HepG2 (cell line): ENCODE data around the gene SIRT5. TPM values are rescaled to one million over a fixed set of nuclear protein-coding genes. Genes with fewer than 3 reads are reported as not detected.

Experiments used
- ATAC-seq: fragments of 200-7000 bp; cut with Tn5 transposase; 3 replicates; pipeline ENCODE4 v1.9.1; 2020; ENCODE audit warnings: mild to moderate bottlenecking, moderate library complexity
- BruUV-seq: library from RNA; stranded (reverse); fragments of 400-500 nt; replicated peaks from 2 replicates; lab custom pipeline; 2021; lab: Mats Ljungman, UMichigan
- CTCF ChIA-PET: fragments of 300-600 bp; formaldehyde crosslinking; extraction: SDS; loops from one replicate; lab custom pipeline; 2021; ENCODE audit warnings: low total read pairs, inconsistent platforms, low intra/inter-chr PET ratio; lab: Yijun Ruan, JAX
- POLR2A ChIA-PET: fragments of 350-600 bp; sonication (Branson Sonifier 250); formaldehyde crosslinking; loops from one replicate; lab custom pipeline; 2020; ENCODE audit warnings: antibody characterized with exemption, inconsistent platforms; lab: Yijun Ruan, JAX
- DNase-seq: peaks from one replicate; pipeline ENCODE4 v3.0.0-alpha.2; 2015; ENCODE audit warnings: low spot score
- FAIRE-seq: peaks from 3 replicates; lab custom pipeline; 2011; peaks lifted over from hg19 to GRCh38; lab: Jason Lieb, UNC
- H2AFZ ChIP-seq: one replicate; pipeline ENCODE4 v1.6.1; 2011; ENCODE audit warnings: low read length, inconsistent platforms
- H3K27ac ChIP-seq: fragments of 300-600 bp; 3 replicates; pipeline ENCODE4 v1.8.0; 2011; ENCODE audit warnings: mixed run types, mild to moderate bottlenecking, mixed read lengths, low read length, inconsistent platforms; ENCODE audit not compliant: insufficient read depth; ENCODE audit errors: extremely low read length
- H3K27me3 ChIP-seq, 2 experiments: fragments of 200-600 bp in 1 of 2; 2 replicates in 1 of 2; 3 replicates in 1 of 2; pipeline versions ENCODE4 v1.6.0 to v1.8.0; 2011; ENCODE audit warnings: low read length in 2 of 2, mild to moderate bottlenecking in 2 of 2, moderate library complexity in 2 of 2, inconsistent platforms in 1 of 2; ENCODE audit not compliant: insufficient read depth in 2 of 2, control insufficient read depth in 1 of 2
- H3K36me3 ChIP-seq, 2 experiments: fragments of 200-600 bp in 1 of 2; replicated peaks in 1 of 2; 2 replicates in 1 of 2; 3 replicates in 1 of 2; pipeline versions ENCODE4 v1.5.1 to v1.8.0; 2011; ENCODE audit warnings: low read length in 2 of 2, inconsistent platforms in 1 of 2; ENCODE audit not compliant: insufficient read depth in 2 of 2, control insufficient read depth in 1 of 2
- H3K4me1 ChIP-seq: 2 replicates; pipeline ENCODE4 v1.5.1; 2012; ENCODE audit warnings: low read length, inconsistent platforms; ENCODE audit not compliant: insufficient read depth
- H3K4me2 ChIP-seq: 2 replicates; pipeline ENCODE4 v1.6.0; 2011; ENCODE audit warnings: low read depth, low read length, inconsistent platforms
- H3K4me3 ChIP-seq, 3 experiments: fragments of 200-600 bp in 1 of 3; sonication (generic), shearing (Covaris generic) in 1 of 3; replicated peaks in 1 of 3; 2 replicates each; pipeline ENCODE4 v1.5.1; 2011 to 2016; ENCODE audit warnings: low read length in 3 of 3, inconsistent platforms in 2 of 3, low read depth in 2 of 3, mild to moderate bottlenecking in 2 of 3, control low read depth in 1 of 3, mixed read lengths in 1 of 3; ENCODE audit not compliant: insufficient read depth in 1 of 3
- H3K79me2 ChIP-seq: one replicate; pipeline ENCODE4 v1.6.1; 2011; ENCODE audit warnings: low read length, inconsistent platforms; ENCODE audit not compliant: insufficient read depth
- H3K9ac ChIP-seq: 2 replicates; pipeline ENCODE4 v1.6.0; 2011; ENCODE audit warnings: mild to moderate bottlenecking, low read depth, low read length, inconsistent platforms; ENCODE audit not compliant: insufficient read depth
- H3K9me3 ChIP-seq: 2 replicates; pipeline ENCODE4 v1.5.1; 2012; ENCODE audit warnings: mild to moderate bottlenecking, low read length
- H4K20me1 ChIP-seq: 2 replicates; pipeline ENCODE4 v1.6.0; 2011; ENCODE audit warnings: inconsistent platforms, mild to moderate bottlenecking, low read length, moderate library complexity; ENCODE audit not compliant: insufficient read depth
- BRD4 ChIP-seq: sonication (generic); formaldehyde crosslinking; IDR thresholded peaks from 2 replicates; pipeline ENCODE4 v1.4.0; 2020; ENCODE audit warnings: missing genetic modification reagents
- CEBPB ChIP-seq: IDR thresholded peaks from 2 replicates; pipeline ENCODE4 v1.6.1; 2011; ENCODE audit warnings: low read depth, low read length, improper control_type of control experiment, borderline replicate concordance
- CREM ChIP-seq, 2 experiments: sonication (generic) in 1 of 2; formaldehyde crosslinking in 1 of 2; IDR thresholded peaks; 2 replicates each; pipeline versions ENCODE4 v1.4.0 to v1.6.1; 2016 to 2020; ENCODE audit warnings: antibody characterized with exemption in 1 of 2, mild to moderate bottlenecking in 1 of 2, missing genetic modification reagents in 1 of 2
- GATAD1 ChIP-seq: IDR thresholded peaks from 2 replicates; pipeline ENCODE4 v1.6.1; 2016; ENCODE audit warnings: missing genetic modification reagents, missing compliant biosample characterization
- NCOA5 ChIP-seq: sonication (generic); formaldehyde crosslinking; IDR thresholded peaks from 2 replicates; pipeline ENCODE4 v1.4.0; 2020; ENCODE audit warnings: missing genetic modification reagents
- RAD21 ChIP-seq: fragments of 450-650 bp; formaldehyde crosslinking; IDR thresholded peaks from 2 replicates; pipeline ENCODE4 v1.5.0; 2020; ENCODE audit warnings: mild to moderate bottlenecking
- SIX1 ChIP-seq: sonication (generic); formaldehyde crosslinking; IDR thresholded peaks from 2 replicates; pipeline ENCODE4 v1.4.0; 2020; ENCODE audit warnings: missing genetic modification reagents, borderline replicate concordance
- ZNF777 ChIP-seq: sonication (generic); formaldehyde crosslinking; IDR thresholded peaks from 2 replicates; pipeline ENCODE4 v1.4.0; 2020; ENCODE audit warnings: missing genetic modification reagents
- ZNF800 ChIP-seq: sonication (generic); formaldehyde crosslinking; IDR thresholded peaks from 2 replicates; pipeline ENCODE4 v1.4.0; 2020; ENCODE audit warnings: missing genetic modification reagents
- ZSCAN12 ChIP-seq: sonication (generic); formaldehyde crosslinking; IDR thresholded peaks from 2 replicates; pipeline ENCODE4 v1.9.0; 2021; ENCODE audit warnings: mild to moderate bottlenecking, missing genetic modification reagents
- WGBS: methylation state at CpG from one replicate; pipeline ENCODE4 v1.1.6; 2017; ENCODE audit warnings: low lambda C conversion rate; 5-methylcytosine and 5-hydroxymethylcytosine counted together
- in situ Hi-C: cut with HindIII; loops from 2 replicates; pipeline ENCODE4 v1.10.0; 2017; ENCODE audit warnings: low pct_unique_long_range_greater_than_20kb; ENCODE audit not compliant: extremely low pct_ligation_motif_present
- intact Hi-C: fragments of 100-400 bp; cut with micrococcal nuclease; formaldehyde crosslinking; loops from one replicate; pipeline ENCODE4 v1.10.0; 2022; ENCODE audit not compliant: unreplicated experiment
- polyA plus RNA-seq, 8 experiments: library from polyadenylated mRNA; depleted of rRNA in 3 of 8; stranded (reverse) in 7 of 8; unstranded in 1 of 8; fragments of >200 nt; fragmentation: Illumina TruSeq in 4 of 8; extraction: Trizol in 4 of 8; gene quantifications; 2 replicates each; pipeline versions ENCODE4 v1.2.1 to v1.2.3, GENCODE V29; 2011 to 2016; ENCODE audit warnings: low read depth in 4 of 8, missing spikeins in 1 of 8, mixed read lengths in 1 of 8; ENCODE audit not compliant: insufficient read depth in 1 of 8
- total RNA-seq, 5 experiments: library from RNA; depleted of rRNA; stranded (reverse); fragments of >200 nt; fragmentation: Illumina TruSeq; extraction: Trizol; gene quantifications; 2 replicates each; pipeline ENCODE4 v1.2.3, GENCODE V29; 2016; ENCODE audit warnings: low read depth in 1 of 5
- TF ChIP-seq, protein P1 (sequence below): sonication (generic); formaldehyde crosslinking; IDR thresholded peaks from 2 replicates; pipeline ENCODE4 v1.5.1; 2020; ENCODE audit warnings: mild to moderate bottlenecking, missing genetic modification reagents, moderate library complexity
- TF ChIP-seq, protein P2 (sequence below): sonication (generic); formaldehyde crosslinking; IDR thresholded peaks from 2 replicates; pipeline ENCODE4 v1.5.1; 2020; ENCODE audit warnings: missing genetic modification reagents, mild to moderate bottlenecking, borderline replicate concordance
- TF ChIP-seq, protein P3 (sequence below): sonication (generic); formaldehyde crosslinking; IDR thresholded peaks from 2 replicates; pipeline ENCODE4 v1.4.0; 2020; ENCODE audit warnings: missing genetic modification reagents, borderline replicate concordance

Gene SIRT5
- total and polyA plus RNA-seq, 2 of the 13 experiments (the other 11 are each of a cell fraction or from before 2014, with no cell fraction given): 14.1 to 16.6 TPM

GRCh38 chr6:13654496-13654895, 80.1 kb downstream of the SIRT5 start (continued):
- no peak for TF ChIP-seq ZNF800 (CRISPR knock-in tag)
- no peak for TF ChIP-seq NCOA5 (CRISPR knock-in tag)

DNA sequence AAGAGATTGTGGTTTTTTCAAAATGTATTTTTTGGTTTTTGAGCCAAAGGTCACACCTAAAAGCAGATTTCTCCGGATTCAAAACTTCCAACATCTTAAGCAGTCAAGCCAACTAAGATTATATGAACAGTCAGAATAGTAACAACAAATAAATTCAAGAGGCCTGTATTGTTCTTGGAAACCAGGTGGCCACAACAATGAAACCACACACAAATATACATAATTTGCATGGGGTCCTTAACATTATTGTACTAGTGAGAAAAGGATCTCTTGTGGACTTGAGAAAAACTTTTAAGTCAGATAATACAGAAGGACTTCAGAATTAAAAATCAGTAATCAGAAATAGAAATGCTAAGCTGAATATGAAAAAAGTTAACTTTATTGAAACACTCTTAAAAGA, 81.3 kb downstream of the SIRT5 start:
- Histone ChIP-seq H2AFZ (no peak overlapping the region), H3K27ac (no peak overlapping the region), H3K9ac (no peak overlapping the region), H4K20me1 (peaks cover 13% of the 10 kb centered on the region), H3K4me1 (peaks cover 9% of the 10 kb centered on the region), H3K4me3 (no peak overlapping the region), H3K27me3 (no peaks in the 10 kb centered on the region), H3K9me3 (no peaks in the 10 kb centered on the region), H3K79me2 (peaks cover 39% of the 10 kb centered on the region), H3K4me2 (no peak overlapping the region), H3K36me3 (peaks cover 2 to 13% of the 10 kb centered on the region in 2 experiments; a peak in 4 of 5 replicates)
- intact Hi-C loops (no loop called here), in situ Hi-C loops (no loop called here)
- FAIRE-seq (no peak), ATAC-seq (no peak), DNase-seq (no peak)
- TSS peak; percentile 2 for BruUV-seq
- ChIA-PET CTCF (no interaction called here), POLR2A (no interaction called here)
- WGBS: 96% methylated on average over 1 of the region's 1 CpG
- TF ChIP-seq, protein P1, sequence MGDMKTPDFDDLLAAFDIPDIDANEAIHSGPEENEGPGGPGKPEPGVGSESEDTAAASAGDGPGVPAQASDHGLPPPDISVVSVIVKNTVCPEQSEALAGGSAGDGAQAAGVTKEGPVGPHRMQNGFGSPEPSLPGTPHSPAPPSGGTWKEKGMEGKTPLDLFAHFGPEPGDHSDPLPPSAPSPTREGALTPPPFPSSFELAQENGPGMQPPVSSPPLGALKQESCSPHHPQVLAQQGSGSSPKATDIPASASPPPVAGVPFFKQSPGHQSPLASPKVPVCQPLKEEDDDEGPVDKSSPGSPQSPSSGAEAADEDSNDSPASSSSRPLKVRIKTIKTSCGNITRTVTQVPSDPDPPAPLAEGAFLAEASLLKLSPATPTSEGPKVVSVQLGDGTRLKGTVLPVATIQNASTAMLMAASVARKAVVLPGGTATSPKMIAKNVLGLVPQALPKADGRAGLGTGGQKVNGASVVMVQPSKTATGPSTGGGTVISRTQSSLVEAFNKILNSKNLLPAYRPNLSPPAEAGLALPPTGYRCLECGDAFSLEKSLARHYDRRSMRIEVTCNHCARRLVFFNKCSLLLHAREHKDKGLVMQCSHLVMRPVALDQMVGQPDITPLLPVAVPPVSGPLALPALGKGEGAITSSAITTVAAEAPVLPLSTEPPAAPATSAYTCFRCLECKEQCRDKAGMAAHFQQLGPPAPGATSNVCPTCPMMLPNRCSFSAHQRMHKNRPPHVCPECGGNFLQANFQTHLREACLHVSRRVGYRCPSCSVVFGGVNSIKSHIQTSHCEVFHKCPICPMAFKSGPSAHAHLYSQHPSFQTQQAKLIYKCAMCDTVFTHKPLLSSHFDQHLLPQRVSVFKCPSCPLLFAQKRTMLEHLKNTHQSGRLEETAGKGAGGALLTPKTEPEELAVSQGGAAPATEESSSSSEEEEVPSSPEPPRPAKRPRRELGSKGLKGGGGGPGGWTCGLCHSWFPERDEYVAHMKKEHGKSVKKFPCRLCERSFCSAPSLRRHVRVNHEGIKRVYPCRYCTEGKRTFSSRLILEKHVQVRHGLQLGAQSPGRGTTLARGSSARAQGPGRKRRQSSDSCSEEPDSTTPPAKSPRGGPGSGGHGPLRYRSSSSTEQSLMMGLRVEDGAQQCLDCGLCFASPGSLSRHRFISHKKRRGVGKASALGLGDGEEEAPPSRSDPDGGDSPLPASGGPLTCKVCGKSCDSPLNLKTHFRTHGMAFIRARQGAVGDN (CRISPR knock-in tag): no peak
- TF ChIP-seq BRD4 (CRISPR knock-in tag) (no peak), ZSCAN12 (CRISPR knock-in tag) (no peak), ZNF777 (no peak), SIX1 (CRISPR knock-in tag) (no peak), RAD21 (no peak), GATAD1 (CRISPR knock-in tag) (no peak), CEBPB (no peak), CREM (IDR thresholded peaks at IDR 0.05) (no peak), CREM (CRISPR knock-in tag; IDR thresholded peaks at IDR 0.05) (no peak)
- TF ChIP-seq, protein P2, sequence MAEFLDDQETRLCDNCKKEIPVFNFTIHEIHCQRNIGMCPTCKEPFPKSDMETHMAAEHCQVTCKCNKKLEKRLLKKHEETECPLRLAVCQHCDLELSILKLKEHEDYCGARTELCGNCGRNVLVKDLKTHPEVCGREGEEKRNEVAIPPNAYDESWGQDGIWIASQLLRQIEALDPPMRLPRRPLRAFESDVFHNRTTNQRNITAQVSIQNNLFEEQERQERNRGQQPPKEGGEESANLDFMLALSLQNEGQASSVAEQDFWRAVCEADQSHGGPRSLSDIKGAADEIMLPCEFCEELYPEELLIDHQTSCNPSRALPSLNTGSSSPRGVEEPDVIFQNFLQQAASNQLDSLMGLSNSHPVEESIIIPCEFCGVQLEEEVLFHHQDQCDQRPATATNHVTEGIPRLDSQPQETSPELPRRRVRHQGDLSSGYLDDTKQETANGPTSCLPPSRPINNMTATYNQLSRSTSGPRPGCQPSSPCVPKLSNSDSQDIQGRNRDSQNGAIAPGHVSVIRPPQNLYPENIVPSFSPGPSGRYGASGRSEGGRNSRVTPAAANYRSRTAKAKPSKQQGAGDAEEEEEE (CRISPR knock-in tag): no peak
- TF ChIP-seq, protein P3, sequence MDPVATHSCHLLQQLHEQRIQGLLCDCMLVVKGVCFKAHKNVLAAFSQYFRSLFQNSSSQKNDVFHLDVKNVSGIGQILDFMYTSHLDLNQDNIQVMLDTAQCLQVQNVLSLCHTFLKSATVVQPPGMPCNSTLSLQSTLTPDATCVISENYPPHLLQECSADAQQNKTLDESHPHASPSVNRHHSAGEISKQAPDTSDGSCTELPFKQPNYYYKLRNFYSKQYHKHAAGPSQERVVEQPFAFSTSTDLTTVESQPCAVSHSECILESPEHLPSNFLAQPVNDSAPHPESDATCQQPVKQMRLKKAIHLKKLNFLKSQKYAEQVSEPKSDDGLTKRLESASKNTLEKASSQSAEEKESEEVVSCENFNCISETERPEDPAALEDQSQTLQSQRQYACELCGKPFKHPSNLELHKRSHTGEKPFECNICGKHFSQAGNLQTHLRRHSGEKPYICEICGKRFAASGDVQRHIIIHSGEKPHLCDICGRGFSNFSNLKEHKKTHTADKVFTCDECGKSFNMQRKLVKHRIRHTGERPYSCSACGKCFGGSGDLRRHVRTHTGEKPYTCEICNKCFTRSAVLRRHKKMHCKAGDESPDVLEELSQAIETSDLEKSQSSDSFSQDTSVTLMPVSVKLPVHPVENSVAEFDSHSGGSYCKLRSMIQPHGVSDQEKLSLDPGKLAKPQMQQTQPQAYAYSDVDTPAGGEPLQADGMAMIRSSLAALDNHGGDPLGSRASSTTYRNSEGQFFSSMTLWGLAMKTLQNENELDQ: no peak
